GM19035 (cell line): ENCODE data around the gene UBE3D.
"Not testable (repeated sequence)": the region's sequence is repeated elsewhere in the genome, so short reads cannot be mapped to it uniquely, and the experiment has no call there.

ENCODE experiments used
- ATAC-seq: cut with Tn5 transposase; IDR thresholded peaks from one replicate; pipeline ENCODE4 v1.9.1; 2021; ENCODE audit not compliant: unreplicated experiment

The UBE3D gene

DNA sequence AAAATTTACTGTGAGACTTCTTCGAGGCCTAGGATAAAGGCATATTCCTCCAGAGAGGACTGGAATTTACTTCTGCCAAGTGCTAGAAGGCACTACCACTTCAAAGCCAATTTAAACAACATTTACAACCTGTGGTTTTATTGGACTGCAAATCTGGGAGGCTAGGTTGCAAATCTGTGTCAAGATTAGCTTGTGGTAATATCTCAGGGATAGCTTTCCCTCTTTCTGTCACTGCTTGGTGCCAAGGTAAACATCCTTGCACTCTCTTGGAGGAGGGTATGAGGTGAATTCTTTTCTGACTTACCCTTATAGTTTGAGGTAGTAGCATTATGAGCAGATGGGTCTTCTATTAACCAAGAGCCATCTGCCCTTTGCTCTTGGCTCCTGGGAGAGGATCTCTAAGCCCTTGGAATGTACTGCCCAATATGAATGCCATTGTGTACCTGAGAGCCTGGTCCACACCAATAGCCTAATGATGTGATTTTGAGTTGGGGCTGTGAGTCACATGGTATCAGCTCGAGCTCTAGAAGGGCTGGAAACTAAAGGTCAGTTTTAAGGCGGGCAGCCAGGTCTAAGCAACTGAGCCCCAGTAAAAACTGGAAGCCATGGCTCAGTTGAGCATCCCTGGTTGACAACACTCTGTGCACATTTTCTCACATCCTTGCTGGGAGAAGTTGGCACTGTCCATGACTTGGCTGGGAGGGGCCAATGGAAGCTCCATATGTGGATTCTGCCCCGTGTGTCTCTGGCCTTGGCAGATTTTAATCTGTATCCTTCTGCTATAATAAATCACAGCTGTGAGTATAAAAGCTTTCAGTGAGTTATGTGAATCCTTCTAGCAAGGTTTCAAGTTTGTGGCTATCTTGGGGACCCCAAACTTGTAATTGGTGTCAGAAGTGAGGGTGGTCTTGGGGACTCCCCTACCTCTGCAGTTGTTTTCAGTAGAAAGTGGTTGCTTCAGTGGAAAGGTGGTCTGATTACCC lies 188.1 kb downstream of the UBE3D start:
- ATAC-seq: no peak

DNA sequence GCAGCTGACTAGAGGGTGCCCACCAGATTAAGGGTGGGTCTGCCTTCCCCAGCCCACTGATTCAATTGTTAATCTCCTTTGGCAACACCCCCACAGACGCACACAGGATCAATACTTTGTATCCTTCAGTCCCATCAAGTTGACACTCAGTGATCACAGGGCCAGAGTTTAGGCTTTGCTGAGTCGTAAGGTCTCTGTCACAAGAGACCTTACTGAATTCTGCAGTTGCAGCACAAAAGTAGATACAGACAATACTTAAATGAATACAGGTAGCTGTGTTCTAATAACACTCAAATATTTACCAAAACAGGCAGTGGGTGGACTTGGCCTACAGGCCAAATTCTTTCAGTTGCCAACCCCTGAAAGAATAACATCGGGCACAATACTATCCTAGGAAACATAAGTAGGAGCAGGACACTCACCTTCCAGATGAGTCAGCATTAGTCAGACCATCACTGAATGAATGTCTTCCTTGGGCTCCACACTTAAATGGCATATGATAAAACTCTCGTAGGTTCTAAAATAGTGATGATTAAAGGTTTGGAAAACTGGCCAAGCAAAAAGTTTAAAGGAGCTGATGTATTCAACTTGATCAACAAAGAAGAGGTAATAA lies 190.0 kb downstream of the UBE3D start:
- ATAC-seq: no peak

DNA sequence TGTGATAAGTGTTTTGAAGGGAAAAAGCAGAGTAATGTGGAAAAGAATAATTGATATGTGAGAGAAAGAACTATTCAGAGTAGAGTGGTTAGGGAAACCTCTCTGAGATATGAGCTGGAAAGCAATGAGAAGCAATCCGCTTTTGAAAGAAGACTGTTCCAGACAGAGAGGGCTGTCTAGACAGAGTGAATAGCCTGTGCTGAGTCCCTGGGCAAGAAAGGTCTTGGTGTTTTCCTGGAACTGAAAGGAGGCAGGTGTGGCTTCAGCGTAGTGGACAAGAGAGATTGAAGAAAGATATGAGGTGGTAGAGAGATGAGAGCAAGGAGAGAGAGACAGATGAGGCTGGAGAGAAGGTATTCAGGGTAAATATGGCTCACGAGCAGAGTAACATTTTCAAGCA lies 190.8 kb downstream of the UBE3D start:
- no peak for ATAC-seq

DNA sequence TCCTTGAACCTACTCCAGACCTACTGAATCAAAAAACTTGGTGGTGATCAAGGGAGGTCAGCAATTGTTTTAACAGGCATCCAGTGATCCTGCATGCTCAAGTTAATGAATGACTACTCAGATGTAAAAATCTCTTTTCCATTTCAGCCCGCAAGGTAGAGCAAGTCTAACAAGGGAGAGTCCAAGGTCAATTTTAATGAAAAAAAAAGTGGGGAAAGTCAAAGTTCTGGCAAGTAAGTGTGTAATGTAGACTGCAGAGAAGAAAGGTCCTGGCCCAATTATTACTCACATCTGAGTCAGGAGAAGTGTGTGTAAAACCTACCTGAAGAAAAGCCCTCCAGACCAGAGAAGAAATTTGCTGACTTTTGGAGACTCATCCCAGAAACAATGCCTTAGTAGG lies 193.5 kb downstream of the UBE3D start:
- ATAC-seq: no peak

DNA sequence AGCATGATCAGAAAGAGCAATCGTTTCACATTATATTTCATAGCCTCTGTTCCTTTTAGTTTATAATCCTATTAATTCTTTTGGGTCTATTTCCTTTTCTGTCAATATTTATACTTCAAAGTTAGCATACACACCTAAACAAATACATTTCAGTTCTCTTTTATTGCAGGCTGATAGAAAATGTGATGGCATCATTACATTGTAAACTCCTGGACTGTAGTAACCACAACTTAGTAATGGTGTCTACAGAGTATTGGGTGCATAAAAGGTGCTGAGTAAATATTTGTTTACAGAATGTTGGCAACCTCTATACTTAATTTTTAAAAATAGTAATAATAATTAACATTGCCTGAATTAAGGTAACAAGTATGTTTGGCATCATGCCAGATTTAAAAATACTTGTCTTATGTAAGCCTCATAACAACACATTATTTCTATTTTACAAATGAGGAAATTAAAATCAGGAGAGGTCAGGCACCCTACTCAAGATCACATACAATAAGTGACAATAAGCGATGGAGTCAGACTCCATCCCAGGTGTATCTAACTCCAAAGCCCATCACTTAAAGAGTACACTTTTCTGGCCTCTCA lies 195.0 kb downstream of the UBE3D start:
- no peak for ATAC-seq

DNA sequence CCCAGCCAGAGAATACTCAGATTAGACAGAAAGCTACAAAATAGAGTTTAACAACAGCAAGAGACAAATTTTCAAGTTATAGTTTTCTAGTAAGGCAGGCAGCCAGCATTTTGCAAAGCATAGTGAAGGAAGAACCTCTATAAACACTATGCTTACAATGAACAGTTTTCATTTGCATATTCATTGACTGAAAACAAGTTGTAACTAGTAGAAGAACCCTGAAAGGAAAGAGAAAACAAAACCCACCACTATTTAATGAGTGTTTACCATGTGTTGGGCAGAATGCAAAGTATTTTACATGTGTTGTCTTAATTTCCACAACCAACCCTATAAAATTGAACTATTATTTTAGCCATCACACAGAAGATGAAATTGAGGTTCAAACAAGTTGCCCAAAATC lies 196.1 kb downstream of the UBE3D start:
- ATAC-seq: no peak

DNA sequence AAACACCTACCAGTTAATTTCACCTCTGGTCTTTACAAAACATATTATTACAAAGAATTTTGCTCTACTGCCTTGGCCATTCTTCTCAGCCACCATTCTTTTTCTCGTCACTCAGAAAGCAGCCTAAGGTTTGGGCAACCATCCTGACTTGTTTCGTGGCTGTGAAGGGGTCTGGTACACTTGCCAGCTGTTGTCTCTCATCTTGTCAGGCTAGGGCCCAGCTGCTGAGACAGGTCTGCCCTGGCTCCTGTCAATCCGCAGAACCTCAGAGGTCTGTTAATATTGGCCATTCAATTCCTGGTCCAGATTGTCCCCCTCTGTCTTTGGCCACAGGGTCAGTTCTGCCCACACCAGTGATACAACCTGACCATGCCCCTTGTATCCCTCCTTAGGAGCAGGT lies 197.7 kb downstream of the UBE3D start:
- ATAC-seq: no peak

DNA sequence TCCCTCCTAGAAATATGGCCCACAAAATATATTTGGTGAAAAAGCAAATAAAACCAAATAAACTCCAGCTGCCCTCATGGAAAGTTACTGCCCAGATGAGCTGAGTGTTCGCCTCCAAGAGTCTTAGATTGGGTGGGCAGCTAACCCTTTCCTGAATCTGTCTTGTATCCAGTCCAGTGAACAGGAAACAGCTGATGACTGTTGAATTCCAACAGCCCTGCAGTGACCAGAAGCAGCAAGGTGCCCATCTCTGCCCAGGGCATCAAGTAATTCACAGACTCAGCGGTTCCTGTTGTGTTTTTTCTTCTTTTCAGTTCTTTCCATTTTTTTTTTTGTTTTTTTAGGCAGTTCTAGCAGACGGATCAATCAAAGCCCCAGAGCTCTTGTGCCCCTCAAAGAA lies 199.2 kb downstream of the UBE3D start:
- no peak for ATAC-seq

DNA sequence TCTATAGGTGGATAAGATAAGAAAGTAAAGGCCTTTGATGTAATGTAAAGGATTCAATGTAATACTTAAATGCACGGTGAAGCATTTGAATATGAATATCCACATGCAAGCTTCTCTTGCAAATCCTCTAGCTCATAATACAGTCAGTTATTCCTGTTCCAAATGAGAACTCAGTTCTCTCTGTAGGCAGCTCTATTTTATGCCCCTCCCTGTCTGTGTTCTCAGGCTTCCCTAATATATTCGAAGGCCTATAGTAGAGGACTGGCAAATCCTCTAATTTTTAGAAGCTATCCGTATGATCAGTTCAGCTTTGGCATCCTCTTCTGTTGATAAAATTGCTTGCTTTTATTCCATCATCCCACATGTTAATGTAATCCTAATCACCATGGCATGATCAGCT lies 200.2 kb downstream of the UBE3D start:
- no peak for ATAC-seq

DNA sequence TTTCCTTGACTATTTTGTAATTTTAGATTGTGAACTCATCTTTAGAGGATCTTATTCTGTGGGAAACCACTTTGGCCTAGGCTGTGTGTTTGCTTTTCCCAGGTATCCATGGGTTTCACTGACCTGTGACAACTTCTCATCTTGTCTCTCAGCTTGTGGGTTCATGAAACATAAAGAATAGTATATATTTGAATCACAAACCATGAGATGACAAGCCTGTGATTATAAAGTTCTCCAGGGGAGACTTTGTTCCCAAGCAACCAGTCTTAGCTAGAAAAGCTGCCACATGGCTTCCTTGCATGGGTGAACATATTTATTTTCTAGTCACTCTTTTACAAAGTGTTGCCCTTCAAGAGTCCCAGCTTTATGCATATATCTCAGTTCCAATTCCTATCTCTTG lies 201.9 kb downstream of the UBE3D start:
- no peak for ATAC-seq

DNA sequence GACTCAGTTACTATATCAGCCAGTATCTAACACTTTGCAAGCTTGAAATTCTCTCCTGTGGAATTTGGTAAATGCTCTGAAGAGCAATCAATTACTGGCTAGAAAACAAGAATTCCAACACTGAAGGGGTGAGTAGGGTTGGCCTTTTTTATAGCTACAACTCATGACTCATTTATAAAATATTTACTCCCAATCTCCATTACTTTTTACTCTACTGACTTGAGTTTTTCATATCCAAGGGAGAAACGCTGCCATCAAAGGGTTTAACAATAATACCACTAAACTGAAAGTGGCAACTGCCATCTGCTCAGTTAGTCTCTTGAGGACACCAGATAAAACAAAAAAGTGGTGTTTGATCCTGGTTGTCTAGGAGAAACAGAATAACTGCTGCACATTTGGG lies 203.1 kb downstream of the UBE3D start:
- ATAC-seq: no peak

DNA sequence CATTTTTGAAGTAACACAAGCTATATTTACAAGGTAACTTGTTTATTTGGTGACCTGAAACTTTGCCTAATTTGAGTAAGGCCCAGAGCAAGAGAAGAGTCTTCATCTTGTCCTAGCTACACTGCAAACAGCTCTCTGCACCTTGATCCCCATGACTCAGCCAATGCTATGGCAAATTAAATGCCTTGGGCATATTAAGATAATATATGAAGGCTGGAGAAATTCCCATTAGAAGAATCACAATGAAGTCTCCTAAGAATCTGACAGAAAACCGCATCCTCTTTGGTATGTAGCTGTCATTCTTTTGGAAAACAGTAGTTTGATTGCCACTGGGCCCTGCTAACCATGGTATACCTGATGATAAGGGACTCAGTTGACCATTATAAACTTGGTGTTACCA lies 204.5 kb downstream of the UBE3D start:
- no peak for ATAC-seq

DNA sequence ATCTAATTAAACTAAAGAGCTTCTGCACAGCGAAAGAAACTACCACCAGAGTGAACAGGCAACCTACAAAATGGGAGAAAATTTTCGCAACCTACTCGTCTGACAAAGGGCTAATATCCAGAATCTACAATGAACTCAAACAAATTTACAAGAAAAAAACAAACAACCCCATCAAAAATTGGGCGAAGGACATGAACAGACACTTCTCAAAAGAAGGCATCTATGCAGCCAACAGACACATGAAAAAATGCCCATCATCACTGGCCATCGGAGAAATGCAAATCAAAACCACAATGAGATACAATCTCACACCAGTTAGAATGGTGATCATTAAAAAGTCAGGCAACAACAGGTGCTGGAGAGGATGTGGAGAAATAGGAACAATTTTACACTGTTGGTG lies 209.6 kb downstream of the UBE3D start:
- ATAC-seq: not testable (repeated sequence)

DNA sequence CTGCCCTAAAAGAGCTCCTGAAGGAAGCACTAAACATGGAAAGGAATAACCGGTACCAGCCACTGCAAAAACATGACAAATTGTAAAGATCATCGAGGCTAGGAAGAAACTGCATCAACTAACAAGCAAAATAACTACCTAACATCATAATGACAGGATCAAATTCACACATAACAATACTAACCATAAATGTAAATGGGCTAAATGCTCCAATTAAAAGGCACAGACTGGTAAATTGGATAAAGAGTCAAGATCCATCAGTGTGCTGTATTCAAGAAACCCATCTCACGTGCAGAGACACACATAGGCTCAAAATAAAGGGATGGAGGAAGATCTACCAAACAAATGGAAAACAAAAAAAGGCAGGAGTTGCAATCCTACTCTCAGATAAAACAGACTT lies 212.7 kb downstream of the UBE3D start:
- ATAC-seq: not testable (repeated sequence)

DNA sequence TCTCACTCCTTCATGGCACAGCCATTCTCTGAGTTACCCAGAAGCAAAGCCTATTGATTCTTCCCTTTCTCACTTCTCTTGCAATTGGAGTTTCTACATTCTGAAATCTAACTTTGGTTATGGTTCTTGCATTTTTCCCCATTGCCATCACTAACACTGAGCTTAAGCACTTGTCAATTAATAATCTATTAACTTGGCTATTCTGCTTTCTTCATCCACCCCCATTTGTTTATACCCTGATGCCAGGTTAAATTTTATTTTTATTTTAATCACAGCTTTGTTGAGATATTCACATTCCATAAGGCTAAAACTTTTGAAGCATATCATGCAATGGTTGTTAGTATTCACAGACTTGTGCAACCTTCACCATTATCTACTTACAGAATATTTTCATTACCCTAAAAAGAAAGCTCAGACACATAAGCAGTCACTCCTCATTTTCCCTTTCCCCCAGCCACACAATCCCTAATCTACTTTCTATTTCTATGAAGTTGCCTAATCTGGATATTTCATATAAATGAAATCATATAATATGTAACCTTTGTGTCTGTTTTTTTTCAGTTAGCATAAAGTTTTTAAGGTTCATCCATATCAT lies 222.3 kb downstream of the UBE3D start:
- ATAC-seq: no peak

DNA sequence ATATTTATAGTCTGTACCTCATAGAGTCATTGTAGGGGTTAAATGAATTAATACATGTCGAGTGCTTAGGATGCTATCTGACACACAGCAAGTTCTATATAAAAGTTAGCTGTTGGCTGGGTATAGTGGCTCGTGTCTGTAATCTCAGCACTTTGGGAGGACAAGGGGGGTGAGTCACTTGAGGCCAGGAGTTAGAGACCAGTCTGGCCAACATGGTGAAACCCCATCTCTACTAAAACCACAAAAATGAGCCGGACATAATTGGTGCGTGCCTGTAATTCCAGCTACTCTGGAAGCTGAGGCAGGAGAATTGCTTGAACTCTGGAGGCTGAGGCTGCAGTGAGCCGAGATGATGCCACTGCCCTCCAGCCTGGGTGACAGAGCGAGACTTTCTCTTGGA lies 222.9 kb downstream of the UBE3D start:
- ATAC-seq: no peak
